ENCODE results near the gene SLC3A2. TPM values are rescaled to one million over a fixed set of nuclear protein-coding genes. Genes with fewer than 3 reads are reported as not detected.
"Not testable (repeated sequence)": the region's sequence is repeated elsewhere in the genome, so short reads cannot be mapped to it uniquely, and the experiment has no call there.

SLC3A2 gene
- polyA plus RNA-seq, 1 donor = 29.9 TPM

DNA sequence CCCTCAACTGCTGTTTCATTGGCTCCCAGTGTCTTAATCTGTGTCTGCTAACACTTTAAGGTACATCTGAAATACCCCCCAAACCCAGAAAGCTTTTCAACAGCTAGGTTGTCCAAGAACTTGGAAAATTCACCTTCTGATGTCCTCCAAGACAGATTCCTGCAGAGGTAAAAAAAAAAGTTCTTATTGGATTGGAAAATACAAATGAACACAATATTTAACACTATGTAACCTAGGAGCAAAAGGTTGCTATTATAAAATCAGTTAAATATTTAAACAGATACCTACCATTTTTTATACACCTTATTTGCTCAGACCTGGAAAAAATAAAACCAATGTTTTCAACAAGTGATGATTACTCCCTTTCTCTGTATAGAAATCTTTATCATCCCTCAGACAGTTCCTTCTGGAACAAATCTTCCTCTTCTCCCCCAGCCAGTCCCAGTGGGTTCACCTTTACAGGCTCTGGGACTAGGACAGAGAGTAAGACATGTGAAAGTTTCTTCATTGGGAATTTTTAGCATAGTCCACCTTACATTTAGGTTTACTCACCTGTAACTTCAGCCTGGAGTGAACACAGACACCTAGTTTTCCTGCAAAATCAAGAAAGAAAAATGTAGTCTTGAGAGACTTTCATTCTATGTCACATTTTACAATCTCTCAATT lies 28.0 kb upstream of the SLC3A2 start:
- no peak for DNase-seq (ENCODE audit: low read depth)

DNA sequence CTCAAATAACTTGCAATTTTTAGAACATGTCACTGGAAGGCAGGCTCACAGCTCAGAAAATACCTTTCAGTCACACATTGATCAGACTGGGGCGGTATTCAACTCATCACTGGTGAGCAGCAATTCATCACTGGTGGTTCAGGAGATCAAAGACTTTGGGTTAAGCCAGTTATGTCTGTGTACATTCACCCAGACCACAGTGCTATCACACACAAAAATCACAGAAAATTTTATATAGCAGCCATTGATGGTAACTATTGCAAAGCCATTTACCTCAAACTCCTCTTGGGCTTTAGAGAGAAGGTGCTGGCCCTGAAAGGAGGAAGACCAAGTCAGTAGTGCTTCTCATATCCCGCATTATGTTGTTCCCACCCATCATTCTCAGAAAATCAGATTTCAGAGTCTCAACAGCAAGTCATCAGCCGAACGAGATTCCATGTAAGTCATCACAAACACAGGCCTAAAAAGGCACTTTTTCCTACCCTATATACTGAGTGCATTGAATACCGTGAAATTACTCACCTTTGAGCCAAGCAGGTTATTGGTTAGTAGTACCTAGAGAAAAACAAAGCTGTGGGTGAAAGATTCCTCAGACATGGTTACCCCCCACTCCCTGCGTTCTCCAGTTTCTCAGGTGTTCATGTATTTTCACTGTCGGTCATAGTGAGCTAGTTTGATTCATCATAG lies 27.3 kb upstream of the SLC3A2 start:
- DNase-seq (ENCODE audit: low read depth) = no peak

DNA sequence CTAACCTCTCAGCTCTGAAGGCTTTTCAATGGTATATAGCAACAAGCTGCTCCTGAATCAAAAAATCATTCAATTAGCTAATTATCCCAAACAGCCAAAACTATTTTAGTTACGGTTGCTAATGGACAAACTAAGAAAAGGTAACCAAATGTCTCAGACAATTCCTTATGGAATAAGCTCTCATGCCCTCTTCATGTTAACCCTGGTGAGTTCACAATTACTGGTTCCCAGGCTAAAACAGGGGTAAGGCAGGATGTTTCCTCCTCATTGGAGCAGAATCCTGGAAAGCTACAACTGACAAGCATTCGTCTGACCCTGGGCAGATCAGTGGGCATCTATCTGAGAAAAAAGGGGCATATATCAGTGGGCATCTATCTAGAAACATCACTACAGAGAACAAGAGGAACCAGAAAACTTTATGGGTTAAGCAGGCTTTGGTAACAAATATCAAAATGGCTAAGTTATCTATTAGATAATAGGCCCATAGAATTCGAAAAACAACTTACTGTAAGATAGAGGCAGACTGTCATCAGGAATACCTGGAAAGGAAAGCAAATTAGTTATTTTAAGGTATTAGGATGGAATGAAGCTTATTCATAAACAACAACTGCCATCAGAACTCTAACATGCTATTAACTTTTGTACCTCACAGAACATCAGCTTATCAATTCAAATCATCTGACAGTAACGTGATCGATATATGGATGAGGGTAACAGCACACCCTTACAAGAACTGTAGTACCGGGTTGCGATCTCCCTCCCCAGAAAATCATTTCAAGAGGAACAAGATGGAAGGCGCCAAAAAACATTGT lies 26.5 kb upstream of the SLC3A2 start:
- DNase-seq (ENCODE audit: low read depth) = no peak

DNA sequence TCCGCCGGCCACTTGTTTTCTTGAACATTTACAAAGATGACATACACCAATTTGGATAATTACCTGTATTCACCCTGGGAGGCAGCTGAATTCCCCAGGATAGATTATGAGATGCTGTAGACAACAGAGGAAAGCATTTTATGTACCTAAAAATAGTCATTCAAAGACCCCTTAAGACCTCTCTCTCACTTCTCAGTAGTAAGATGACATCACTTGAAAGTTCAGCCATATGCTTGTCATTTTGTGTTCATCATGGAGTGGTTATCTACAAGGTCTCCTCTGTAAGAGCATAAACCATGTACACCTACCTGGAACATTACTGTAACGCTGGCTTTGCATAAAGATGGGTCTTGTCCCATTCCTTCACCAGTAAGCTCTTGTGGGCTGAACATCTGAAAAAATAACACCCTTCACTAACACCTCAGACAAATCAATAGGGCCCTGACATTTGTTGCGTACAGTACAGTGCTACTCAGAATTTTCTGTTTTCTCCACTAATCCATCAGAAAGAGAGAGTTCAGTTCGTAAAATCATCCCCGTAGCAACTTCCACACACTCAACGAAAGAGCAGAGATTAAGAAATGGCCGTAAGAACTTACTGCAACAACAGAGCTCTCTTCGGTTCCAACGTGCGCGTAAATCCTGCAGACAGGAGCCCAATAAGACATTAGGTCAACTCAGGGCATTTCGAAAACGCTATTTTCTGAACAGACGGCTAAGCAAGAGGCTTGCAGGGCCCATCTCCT lies 25.7 kb upstream of the SLC3A2 start:
- no peak for DNase-seq (ENCODE audit: low read depth)

DNA sequence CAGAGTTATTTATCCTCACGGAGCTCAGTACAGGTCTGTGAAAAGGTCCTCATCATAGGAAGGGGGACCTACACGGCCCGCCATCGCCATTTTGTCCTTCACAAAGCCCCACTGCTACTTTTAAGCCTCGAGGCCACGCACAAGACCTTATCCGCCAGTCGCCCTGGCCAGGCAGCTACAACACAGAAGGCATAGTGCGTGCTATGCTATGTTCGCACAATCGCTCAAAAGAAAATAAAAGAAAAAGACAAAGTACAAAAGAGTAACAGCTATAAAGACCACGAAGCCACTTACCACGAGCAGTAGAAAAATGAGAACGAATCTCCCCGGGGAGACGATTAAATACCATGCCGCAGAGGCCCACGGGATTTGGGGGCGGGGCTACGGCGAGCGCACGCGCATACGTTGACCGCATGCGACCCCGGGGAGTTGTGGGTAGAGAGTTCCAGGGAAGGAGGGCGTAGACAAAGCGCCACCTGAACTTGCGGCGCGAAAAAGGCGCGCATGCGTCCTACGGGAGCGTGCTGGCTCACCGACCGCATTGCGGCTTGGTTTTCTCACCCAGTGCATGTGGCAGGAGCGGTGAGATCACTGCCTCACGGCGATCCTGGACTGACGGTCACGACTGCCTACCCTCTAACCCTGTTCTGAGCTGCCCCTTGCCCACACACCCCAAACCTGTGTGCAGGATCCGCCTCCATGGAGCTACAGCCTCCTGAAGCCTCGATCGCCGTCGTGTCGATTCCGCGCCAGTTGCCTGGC lies 24.9 kb upstream of the SLC3A2 start:
- DNase-seq (ENCODE audit: low read depth) = peak; percentile 90

DNA sequence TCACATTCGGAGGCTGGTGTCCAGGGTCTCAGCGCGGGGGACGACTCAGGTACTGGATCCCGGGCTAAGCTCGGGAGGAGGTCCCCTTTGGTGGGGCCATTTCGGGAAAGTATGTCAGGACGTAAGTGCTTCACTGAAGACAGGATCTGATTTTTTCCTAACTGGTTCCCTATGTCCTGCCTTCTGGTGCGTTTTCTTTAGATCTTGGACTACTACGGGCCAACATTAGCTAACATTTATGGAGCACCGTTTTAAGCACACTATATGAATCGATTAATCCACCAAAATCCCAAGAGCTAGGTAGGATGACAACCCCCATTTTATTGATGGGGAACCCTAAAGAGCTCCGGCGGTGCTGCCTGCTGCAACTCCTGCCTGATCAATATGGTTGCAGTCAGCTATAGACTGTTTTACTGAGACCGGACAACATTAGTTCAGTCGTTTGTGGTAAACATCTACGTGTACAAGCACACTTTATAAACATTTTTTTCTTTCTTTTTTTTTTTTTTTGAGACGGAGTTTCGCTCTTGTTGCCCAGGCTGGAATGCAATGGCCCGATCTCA lies 24.3 kb upstream of the SLC3A2 start:
- DNase-seq (ENCODE audit: low read depth) = no peak

DNA sequence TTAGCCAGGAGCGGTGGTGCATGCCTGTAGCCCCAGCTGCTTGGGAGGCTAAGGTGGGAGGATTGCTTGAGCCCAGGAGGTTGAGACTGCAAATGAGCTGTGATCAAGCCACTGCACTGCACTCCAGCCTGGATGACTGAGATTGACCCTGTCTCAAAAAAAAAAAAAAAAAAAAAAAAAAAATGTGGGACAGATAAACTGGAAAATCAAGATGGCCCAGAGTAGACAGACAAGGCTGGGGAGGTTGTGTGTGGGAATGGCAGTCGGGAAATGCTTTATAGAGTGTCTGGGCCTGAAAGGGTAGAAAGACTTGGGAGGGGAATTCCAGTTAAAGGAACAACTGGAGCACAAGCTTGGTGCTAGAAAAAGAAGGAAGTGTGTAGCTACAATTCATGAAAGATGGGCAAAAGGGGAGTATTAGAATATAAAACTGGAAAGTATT lies 23.1 kb upstream of the SLC3A2 start:
- DNase-seq (ENCODE audit: low read depth) = no peak

DNA sequence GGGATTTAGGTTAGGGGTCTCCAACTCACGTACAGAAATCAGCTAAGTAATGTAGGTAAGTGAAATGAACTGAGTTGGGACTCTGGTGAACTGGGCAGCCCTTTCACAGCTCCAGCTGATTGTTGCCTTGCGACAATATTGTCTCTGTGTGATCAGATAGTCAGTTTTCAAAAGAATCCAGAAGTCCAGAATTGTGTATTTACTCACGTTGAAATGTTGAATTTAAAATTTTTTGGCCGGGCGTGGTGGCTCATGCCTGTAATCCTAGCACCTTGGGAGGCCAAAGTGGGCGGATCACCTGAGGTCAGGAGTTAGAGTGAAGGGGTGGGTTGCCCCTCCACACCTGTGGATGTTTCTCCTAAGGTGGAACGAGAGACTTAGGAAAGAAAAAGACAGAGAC lies 22.5 kb upstream of the SLC3A2 start:
- DNase-seq (ENCODE audit: low read depth) = no peak

DNA sequence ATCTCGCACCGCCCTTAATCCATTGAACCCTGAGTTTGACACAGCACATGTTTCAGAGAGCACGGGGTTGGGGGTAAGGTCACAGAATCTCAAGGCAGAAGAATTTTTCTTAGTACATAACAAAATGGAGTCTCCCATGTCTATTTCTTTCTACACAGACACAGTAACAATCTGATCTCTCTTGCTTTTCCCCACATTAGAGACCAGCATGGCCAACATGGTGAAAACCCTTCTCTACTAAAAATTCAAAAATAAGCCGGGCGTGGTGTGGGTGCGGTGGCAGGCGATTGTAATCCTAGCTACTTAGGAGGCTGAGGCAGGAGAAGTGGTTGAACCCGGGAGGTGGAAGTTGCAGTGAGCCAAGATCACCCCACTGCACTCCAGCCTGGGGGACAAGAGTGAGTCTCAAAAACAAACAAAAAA lies 21.4 kb upstream of the SLC3A2 start:
- DNase-seq (ENCODE audit: low read depth) = not testable (repeated sequence)

DNA sequence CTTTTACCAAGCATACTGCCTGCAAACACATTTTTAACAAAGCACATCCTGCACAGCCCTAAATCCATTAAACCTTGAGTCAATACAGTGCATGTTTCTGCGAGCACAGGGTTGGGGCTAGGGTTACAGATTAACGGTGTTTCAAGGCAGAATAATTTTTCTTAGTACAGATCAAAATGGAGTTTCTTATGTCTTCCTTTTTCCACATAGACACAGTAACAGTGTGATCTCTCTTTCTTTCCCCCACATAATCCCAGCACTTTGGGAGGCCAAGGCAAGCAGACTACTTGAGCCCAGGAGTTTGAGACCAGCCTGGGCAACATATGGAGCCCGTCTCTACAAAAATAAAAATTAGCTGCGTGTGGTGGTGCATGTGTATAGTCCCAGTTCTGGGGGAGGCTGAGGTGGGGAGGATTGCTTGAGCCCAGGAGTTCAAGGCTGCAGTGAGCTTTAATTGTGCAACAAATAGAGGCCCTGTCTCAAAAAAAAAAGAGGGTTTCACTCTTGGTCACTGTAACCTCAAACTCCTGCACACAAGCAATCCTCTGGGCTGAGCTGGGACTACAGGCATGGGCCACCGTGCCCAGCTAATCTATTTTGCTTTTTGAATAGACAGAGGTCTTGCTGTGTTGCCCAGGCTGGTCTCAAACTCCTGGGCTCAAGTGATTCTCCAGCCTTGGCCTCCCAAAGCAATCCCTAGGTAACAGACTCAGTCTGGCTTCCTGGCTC lies 19.7 kb upstream of the SLC3A2 start:
- no peak for DNase-seq (ENCODE audit: low read depth)

DNA sequence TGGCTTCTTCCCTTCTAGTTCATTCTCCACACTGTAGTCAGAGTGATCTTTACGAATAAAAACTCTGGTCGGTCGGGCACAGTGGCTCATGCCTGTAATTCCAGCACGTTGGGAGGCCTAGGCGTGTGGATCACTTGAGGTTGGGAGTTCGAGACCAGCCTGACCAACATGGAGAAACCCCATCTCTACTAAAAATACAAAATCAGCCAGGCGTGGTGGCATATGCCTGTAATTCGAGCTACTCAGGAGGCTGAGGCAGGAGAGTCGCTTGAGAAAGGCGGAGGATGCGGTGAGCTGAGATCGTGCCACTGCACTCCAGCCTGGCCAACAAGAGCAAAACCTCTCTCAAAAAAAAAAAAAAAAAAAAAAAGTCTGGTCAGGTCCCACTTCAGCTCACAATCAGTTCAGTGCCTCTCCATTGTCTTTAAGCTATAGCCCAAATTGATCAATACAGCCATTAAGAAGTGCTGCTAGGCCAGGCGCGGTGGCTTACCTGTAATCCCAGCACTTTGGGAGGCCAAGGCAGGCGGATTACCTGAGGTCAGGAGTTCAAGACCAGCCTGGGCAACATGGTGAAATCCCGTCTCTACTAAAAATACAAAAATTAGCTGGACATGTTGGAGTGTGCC lies 19.0 kb upstream of the SLC3A2 start:
- DNase-seq (ENCODE audit: low read depth) = not testable (repeated sequence)

DNA sequence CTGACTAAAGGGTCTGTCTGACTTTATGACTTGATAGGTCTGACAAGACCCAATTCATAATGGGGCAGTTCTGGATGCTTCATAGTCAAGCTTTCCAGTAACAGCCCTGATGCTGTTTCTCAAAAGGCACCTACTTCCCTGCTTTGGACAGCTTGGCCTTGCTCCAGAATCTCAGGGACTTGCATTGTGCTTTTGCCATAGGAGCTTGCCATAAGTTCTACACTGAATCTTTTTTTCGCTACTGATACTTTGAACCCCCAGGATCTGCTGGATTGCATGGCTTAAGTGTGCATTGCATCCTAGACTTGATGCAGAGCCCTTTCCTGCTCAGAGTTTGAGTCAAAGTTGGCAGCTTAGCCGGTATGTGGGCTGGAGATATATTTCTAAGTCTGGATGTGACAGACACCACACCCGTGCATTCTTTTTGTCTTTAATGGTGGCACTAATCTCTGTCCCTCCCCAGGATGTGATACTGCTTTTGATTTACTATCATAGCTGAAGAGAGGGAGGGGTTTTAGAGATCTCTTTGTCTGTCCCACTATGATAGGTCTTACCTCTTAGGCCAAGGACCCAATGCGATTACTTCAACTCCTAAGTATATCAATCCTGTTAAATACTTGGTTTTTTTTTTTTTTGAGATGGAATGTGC lies 16.9 kb upstream of the SLC3A2 start:
- no peak for DNase-seq (ENCODE audit: low read depth)

DNA sequence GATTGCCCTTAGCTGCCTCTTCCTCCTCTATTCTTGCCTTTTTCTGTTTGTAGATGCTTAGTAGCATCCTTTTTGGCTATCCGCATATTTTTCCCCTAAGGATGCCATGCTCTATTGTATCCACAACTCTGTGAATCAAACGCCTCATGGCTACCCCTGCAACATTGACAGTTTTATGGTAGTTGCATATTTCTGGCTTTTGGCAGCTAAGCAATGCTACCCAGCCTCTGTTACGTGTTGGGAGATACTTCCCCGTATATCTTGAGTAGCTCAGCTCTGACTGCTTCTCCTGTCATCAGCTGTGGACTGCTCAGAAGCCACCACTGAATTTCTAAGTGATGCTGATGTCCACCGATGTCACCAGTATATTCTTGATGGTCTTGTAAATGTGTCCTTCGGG lies 15.1 kb upstream of the SLC3A2 start:
- no peak for DNase-seq (ENCODE audit: low read depth)

DNA sequence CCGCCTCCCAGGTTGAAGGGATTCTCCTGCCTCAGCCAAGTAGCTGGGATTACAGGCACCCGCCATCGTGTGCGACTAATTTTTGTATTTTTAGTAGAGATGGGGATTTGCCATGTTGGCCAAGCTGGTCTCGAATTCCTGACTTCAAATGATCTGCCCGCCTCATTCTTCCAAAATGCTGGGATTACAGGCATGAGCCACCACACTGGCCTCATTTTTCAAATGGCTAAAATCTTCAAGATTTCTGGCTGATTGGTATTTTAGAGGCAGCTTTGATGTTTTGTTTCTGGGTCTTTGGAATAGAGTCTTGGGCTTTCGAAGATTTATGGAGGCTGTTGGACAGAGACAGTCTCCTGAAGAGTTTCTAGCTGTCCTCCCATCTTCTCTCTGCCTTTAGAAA lies 5.8 kb upstream of the SLC3A2 start:
- no peak for DNase-seq (ENCODE audit: low read depth)

DNA sequence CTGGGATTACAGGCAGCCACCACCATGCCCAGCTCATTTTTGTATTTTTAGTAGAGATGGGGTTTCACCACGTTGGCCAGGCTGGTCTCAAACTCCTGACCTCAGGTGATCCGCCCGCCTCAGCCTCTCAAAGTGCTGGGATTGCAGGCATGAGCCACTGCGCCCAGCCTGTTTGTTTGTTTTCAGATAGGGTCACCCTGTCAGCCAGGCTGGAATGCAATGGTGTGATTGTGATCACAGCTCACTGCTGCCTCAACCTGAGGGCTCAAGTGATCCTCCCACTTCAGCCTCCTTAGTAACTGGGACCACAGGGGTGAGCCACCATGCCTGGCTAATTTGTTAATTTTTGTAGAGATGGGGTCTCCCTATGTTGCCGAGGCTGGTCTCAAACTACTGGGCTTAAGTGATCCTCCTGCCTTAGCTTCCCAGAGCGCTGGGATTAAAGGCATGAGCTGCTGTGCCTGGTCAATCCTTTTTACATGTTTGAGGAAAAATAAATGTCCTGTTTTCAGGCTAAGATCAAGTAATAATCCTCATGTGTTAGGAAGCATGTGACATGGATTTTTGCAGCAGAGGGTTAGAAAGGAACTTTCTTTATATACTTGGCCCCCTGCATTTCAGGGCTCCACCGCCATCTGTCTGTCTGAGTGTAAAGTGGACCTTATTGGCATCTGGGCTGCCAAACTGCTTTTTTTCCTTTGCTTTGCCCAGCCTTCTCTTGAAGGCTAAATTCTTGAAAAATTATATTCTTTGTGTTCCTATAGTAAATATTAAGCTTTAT lies 4.8 kb upstream of the SLC3A2 start:
- no peak for DNase-seq (ENCODE audit: low read depth)

DNA sequence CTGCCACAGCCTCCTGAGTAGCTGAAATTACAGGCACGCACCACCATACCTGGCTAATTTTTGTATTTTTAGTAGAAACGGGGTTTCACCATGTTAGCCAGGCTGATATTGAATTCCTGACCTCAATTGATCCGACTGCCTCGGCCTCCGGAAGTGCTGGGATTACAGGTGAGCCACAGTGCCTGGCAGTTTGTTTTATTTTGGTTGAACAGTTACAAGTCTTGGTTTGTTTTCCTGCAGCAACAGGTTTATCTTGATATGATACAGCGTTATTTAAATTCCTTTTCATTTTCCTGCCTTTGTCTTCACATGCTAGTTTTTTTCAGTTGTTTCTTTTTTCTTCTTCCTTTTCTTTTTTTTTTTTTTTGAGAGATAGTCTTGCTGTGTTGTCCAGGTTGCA lies 4.0 kb upstream of the SLC3A2 start:
- DNase-seq (ENCODE audit: low read depth) = no peak

DNA sequence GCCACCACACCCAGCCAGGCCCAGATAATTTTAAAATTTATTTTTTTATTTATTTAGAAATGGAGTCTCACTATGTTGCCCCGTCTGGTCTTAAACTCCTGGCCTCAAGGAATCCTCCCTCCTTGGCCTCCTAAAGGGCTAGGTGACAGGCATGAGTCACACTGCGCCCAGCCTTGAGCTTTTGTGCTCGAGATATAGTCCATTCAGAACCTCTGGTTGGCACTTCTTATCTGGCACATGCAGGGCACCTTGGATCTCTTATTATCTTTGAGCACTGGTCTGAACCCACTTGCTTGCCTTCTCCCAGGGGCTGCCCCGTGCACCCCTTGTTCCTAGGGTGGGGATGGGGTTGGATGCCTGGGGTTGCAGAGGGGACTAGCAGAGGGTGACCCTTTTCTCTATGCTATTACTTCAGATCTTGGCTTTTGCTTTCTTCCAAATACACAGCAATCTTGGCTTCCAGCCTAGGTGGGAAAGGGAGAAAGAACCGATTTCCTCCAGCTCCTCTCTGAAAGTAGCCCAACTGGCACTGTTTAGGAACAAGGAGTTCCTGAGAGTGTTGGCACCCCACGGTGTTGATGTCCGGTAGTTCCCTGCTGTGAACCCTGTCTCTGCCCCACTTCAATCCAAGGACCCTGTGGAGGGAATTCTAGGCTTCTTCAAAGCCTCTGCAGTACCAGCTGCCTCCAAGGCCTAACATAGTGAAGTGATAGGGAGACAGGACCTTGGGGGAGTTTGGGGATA lies 1.3 kb upstream of the SLC3A2 start:
- no peak for DNase-seq (ENCODE audit: low read depth)

All from forelimb muscle (tissue), 1 donor.